Measurements from ENCODE around the gene AFAP1L1.
"Not testable (repeated sequence)": the region's sequence is repeated elsewhere in the genome, so short reads cannot be mapped to it uniquely, and the experiment has no call there.

AFAP1L1 gene

GRCh38 chr5:149386166-149386565 is 114.5 kb downstream of the AFAP1L1 start:
- DNase-seq (ENCODE audit: insufficient read length, low spot score): no peak
- FAIRE-seq: no peak

DNA sequence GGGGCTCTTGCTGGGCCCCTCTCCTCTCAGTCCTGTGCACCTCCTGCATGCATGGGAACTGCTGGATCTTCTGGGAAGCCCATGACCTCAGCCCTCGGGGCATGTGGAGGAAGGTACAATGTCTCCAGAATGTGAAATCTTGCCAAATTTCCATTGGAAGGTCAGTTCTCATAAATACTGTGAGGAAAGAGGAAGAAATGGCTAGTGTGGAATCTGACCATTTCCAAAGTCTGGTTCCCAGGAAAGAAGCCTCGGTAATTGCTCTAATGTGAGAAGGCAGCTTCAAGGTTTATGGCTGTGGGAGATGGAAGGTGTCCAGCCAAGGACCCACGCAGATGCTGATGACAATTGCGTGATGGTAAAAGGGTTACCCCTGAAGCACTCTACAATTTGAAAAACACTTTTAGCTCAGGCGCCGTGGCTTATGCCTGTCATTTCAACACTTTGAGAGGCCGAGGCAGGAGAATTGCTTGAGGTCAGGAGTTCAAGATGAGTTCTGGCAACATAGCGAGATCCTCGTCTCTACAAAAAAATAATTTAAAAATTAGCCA is 115.5 kb downstream of the AFAP1L1 start:
- no peak for FAIRE-seq
- no peak for DNase-seq (ENCODE audit: insufficient read length, low spot score)

- no peak for FAIRE-seq
- no peak for DNase-seq (ENCODE audit: insufficient read length, low spot score)
Observed at GRCh38 chr5:149387982-149388381, 116.3 kb downstream of the AFAP1L1 start.

DNA sequence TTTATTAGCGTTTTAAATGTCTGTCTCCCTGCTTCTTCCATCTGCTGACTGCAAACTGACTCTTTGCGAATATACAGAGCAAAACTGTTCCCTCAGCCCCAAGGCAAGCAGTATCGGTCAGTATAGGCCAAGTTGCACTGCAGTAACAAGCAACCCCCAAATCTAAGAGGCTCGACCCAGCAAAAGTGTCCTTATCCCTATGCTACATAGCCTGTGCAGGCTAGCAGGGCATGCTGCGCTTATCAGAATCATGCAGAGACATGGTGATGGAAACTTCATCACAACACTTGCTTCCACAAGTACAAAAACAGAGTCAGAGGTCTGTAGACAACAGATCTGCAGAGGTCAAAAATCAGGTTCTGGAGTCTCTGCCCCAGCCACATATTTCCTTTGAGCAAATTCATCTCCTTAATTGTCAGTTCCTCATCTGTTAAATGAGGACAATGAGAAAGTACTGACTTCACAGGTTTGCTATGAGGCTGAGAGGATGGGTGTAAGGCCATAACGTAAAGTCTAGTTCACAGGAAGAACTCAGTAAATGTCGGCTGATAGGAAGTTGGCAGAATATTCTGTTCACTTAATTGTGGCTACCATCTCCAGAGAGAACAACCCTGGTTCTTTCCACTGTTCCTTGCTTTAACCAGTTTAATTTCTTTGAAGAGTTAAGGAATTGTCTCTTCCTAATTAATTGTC is 117.0 kb downstream of the AFAP1L1 start:
- DNase-seq (ENCODE audit: insufficient read length, low spot score) (no peak), FAIRE-seq (no peak)

DNA sequence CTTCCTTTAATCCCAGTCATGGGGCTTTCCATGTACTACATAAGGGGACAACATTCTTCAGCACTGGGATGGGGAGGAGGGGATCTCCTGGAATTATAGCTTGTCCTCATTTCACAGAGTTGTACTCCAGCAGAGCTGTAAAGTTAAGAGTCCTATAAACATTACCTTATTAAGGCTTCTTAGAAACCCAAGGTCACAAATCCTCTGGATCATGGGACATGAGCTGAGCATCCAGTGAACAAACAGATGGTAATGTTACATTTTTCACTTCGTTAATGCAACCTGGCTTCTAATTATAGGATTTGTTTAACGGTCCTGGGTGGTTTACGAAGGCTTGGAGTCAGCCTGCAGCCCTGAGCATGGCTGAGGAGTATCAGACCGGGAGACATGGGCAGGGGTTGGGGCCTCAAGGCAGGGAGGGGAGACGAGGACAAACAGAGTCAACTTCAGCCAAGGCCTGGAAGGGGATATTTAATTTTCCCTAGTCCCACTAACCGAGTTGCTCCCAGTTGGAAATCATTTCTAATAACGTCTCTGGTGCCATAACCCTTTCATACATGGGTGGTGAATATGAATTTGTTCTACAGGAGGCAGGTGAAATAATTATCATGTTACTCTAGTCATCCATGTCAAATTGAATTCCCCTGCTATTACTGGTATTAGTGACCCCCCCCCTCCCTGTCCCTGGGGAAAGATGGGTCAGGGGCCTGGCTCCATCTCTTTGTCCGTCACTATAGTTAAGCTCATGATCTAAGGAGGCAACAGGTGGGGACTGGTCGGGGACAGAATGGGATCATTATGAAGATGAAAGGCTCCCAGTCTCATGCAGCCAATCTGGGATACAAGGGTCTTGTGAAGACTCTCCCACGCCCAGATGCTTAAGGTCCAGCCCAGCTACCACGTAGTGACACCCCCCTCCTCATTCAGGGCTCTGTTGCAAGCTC is 118.2 kb downstream of the AFAP1L1 start:
- DNase-seq (ENCODE audit: insufficient read length, low spot score) (no peak), FAIRE-seq (no peak)

DNA sequence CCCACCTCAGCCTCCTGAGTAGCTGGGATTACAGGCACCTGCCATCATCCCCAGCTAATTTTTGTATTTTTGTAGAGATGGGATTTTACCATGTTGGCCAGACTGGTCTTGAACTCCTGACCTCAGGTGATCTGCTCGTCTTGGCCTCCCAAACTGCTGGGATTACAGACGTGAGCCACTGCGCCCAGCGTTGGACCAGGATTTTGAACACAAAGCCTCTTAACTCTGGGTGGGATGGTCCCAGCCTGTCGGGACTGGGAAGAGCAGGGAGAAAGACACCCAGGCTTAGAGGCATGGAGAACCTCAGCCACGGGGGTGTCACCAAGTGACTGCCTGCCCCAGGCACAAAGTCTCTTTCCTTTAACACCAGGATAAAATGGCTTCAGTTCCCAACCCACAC is 119.4 kb downstream of the AFAP1L1 start:
- not testable (repeated sequence) for DNase-seq (ENCODE audit: insufficient read length, low spot score); FAIRE-seq

Data from HTR-8/SVneo (cell line).